Left kidney (tissue), 2 donors: ENCODE measurements around the gene MYCL. TPM values are rescaled to one million over a fixed set of nuclear protein-coding genes. Genes with fewer than 3 reads are reported as not detected.

Source experiments
- DNase-seq: peaks from one replicate; pipeline ENCODE4 v3.0.0-alpha.2; 2013
- polyA plus RNA-seq: library from polyadenylated mRNA; unstranded; fragments of 120-200 nt; gene quantifications from one replicate; pipeline ENCODE4 v1.2.1, GENCODE V29; 2013; ENCODE audit not compliant: insufficient read length

MYCL gene
- polyA plus RNA-seq, 1 donor = 7.1 TPM

DNA sequence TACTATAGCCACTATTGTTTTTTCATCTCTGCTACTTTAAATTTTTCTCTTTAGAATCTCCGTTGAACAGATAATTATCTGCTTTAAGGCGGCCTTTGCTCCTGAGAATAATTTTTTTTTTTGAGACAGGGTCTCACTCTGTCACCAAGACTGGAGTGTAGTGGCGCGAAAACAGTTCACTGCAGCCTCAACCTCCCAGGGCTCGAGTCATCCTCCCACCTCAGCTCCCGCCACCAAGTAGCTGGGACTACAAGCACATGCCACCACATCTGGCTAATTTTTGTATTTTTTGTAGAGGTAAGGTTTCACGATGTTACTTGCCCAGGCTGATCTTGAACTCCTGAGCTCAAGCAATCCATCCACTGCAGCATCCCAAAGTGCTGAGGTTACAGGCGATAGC lies 47.0 kb downstream of the MYCL start:
- no peak for DNase-seq

DNA sequence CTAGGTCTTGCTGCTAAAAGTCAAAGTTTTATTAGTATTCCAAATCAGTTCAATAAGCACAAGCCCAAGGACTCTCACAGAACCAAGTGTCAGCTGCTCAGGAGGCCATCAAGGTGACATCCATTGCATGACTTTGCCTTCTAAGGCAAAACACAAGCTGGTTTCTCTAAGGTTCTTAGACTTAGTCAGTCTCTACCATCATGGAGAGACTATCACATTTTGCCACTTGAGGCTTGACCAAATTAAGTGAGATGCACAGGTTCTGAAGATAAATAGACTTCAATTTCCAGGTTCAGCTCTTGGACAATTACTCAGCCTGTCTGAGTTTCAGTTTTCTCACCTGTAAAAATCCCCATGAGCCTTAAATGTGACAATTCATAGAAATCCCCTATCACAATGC lies 47.4 kb downstream of the MYCL start:
- DNase-seq = no peak

- no peak for DNase-seq
Observed at GRCh38 chr1:39852876-39853275, 48.8 kb downstream of the MYCL start.

DNA sequence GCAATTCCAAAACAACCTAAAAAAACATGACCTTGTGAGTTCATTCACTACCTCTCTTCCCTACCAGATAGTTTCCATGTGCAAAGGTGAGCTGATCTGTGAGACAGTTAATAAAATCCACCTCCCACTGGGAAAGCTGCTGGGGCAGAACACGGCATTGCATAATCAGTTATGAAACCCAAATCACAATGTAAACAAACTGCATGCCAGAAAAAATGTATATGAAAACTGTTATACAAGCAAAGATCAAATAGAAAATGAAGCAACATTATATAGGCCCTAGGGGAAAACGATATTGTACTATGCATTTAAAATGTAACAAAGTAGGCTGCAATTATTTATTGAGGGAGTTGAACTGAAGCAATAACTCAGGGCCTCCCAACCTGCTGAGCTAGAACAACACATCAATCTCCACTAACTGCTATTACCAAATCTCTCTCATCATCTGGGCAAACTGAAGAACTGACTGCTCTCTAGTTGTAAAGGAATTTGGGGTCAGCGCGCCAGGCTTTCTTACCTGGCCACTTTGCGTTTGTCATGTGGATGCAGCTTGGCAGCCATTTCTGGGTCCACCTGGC lies 49.4 kb downstream of the MYCL start:
- DNase-seq = peak; percentile 37

- DNase-seq = no peak
Observed at GRCh38 chr1:39850606-39851216, 51.0 kb downstream of the MYCL start.

DNA sequence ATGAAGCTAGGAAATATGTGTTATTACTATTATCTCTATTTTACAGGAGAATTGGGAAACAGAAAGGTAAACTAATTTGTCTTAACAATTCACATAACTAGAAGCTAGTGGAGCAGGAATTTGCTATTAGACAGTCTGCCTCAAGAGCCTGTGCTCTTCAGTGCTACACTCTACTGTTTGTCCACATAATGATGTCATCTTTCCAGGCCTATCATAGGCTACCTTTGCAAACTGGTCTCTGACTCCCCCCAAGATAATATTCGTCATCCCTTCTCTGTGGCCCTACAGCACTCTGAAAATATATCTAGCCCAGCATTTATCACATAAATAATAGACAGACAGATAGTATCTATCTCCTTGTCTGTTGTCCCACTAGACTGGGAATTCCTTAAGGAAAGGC lies 52.5 kb downstream of the MYCL start:
- DNase-seq = no peak

GRCh38 chr1:39847940-39848339 lies 53.8 kb downstream of the MYCL start:
- DNase-seq = no peak

DNA sequence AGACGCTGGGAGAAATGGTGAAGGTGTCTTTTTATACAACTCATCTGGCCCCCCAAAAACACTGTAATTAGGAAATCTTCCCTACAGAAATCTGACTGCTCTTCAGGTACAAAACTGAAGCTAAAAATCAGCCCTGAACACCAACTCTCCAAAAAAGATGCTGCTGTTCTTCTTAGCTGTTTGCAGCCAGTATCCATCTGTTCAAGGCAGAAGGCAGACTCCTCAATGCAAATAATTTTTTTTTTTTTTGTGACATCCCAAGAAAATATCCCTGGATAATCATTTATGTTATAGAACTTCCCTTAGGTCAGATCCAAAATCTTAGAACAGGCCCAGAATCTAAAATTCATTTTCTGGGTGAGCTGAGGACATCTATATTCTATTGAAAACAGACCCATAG lies 54.9 kb downstream of the MYCL start:
- no peak for DNase-seq

DNA sequence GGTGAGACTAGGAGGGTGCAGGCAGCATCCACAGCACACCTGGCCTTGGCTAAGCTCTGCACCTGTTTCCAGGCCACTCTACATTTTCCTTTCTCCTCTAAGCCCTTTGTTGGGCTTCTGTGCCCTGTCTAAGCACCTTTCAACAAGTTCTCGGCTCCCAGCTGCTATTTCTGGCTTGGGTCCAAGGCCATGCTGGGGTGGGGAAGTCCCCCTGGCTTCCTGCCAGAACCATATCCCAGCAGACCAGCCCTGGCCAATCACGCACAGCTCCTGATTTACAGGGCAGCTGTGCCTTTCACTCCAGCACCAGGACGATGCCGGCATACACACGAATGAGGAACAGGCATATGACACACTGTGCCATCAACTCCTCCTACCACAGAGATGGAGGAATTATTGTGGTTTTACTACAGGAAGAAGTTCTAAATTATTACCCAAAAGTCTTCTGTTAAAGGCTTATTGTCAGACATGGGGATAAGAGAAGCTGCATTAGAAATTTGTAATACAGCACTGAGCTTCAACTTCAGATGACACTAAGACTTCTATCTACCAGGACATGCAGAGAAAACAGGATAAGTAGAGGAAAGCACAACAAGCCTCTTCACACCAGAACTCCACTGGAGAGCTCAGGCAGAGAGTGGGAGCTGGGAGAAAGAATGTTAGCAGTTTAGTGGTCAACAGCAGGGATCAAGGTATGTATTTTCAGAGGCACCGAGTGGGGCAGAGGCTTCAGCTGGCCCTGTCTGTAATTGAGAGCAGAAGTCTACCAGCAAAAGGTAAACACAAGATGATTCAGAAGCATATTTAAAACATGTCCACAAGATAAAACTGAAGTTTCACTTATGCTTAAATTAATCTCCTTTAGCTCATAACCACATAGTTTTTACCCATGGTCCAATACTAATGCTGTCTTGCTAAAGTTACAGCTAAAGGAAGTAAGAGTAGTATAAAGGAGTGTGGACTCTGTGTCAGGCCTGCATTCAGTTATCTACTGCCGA lies 55.8 kb downstream of the MYCL start:
- DNase-seq = peak; percentile 80

Other genes with a start within 250 kb of the MYCL start
- 1.00 TPM for gene NT5C1A, start 229.8 kb downstream of the MYCL start, polyA plus RNA-seq
- gene HPCAL4, start 210.5 kb downstream of the MYCL start, polyA plus RNA-seq = 0.96 TPM
- gene PPIE, start 163.0 kb downstream of the MYCL start, polyA plus RNA-seq = 63.5 TPM
- 0.85 TPM for gene OXCT2, start 130.6 kb downstream of the MYCL start, polyA plus RNA-seq
- gene BMP8B, start 113.1 kb downstream of the MYCL start, polyA plus RNA-seq = 2.0 TPM
- gene TRIT1, start 18.4 kb downstream of the MYCL start, polyA plus RNA-seq = 51.3 TPM
- 2.0 TPM for gene MFSD2A, start 53.2 kb upstream of the MYCL start, polyA plus RNA-seq
- 187 TPM for gene CAP1, start 138.8 kb upstream of the MYCL start, polyA plus RNA-seq
- 110 TPM for gene PPT1, start 195.3 kb upstream of the MYCL start, polyA plus RNA-seq